ENCODE measurements around the gene NPAS3.

Gene NPAS3

GRCh38 chr14:33259764-33260163 is 321.1 kb downstream of the NPAS3 start:
- TF ChIP-seq, protein P1, sequence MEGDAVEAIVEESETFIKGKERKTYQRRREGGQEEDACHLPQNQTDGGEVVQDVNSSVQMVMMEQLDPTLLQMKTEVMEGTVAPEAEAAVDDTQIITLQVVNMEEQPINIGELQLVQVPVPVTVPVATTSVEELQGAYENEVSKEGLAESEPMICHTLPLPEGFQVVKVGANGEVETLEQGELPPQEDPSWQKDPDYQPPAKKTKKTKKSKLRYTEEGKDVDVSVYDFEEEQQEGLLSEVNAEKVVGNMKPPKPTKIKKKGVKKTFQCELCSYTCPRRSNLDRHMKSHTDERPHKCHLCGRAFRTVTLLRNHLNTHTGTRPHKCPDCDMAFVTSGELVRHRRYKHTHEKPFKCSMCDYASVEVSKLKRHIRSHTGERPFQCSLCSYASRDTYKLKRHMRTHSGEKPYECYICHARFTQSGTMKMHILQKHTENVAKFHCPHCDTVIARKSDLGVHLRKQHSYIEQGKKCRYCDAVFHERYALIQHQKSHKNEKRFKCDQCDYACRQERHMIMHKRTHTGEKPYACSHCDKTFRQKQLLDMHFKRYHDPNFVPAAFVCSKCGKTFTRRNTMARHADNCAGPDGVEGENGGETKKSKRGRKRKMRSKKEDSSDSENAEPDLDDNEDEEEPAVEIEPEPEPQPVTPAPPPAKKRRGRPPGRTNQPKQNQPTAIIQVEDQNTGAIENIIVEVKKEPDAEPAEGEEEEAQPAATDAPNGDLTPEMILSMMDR (conservative IDR thresholded peaks at IDR 0.05; ENCODE audit: low read depth, low read length), result no peak
- H3K27me3 ChIP-seq (ENCODE audit: insufficient read depth, low read depth), result no peaks in the 10 kb centered on the region
- H3K27ac ChIP-seq, result no peak overlapping the region
- no peak overlapping the region for H3K9ac ChIP-seq
- no peaks in the 10 kb centered on the region for H3K79me2 ChIP-seq (ENCODE audit: insufficient read depth, low read depth)
- H3K4me1 ChIP-seq (ENCODE audit: low read depth, poor library complexity, severe bottlenecking), result no peaks in the 10 kb centered on the region
- no peak overlapping the region for H3K4me3 ChIP-seq (IDR thresholded peaks at IDR 0.05; ENCODE audit: insufficient read depth, low read depth, low read length)
- H3K4me2 ChIP-seq, result no peak overlapping the region
- no peaks in the 10 kb centered on the region for H4K20me1 ChIP-seq (ENCODE audit: insufficient read depth)
- H2AFZ ChIP-seq (ENCODE audit: low read depth), result no peak overlapping the region
- no peaks in the 10 kb centered on the region for H3K36me3 ChIP-seq (ENCODE audit: insufficient read depth)

- Histone ChIP-seq H3K27ac (no peak overlapping the region), H3K4me3 (IDR thresholded peaks at IDR 0.05; ENCODE audit: insufficient read depth, low read depth, low read length) (no peak overlapping the region), H3K4me2 (no peak overlapping the region), H4K20me1 (ENCODE audit: insufficient read depth) (no peaks in the 10 kb centered on the region), H3K79me2 (ENCODE audit: insufficient read depth, low read depth) (no peaks in the 10 kb centered on the region), H3K4me1 (ENCODE audit: low read depth, poor library complexity, severe bottlenecking) (no peaks in the 10 kb centered on the region), H3K36me3 (ENCODE audit: insufficient read depth) (no peaks in the 10 kb centered on the region), H2AFZ (ENCODE audit: low read depth) (no peak overlapping the region), H3K27me3 (ENCODE audit: insufficient read depth, low read depth) (no peaks in the 10 kb centered on the region), H3K9ac (no peak overlapping the region)
- TF ChIP-seq, protein P1 (conservative IDR thresholded peaks at IDR 0.05; ENCODE audit: low read depth, low read length), result no peak
Measured at GRCh38 chr14:33271216-33271615, 332.5 kb downstream of the NPAS3 start.

GRCh38 chr14:33271891-33272290 is 333.2 kb downstream of the NPAS3 start:
- no peaks in the 10 kb centered on the region for H3K79me2 ChIP-seq (ENCODE audit: insufficient read depth, low read depth)
- H3K27ac ChIP-seq, result no peak overlapping the region
- no peak overlapping the region for H2AFZ ChIP-seq (ENCODE audit: low read depth)
- H4K20me1 ChIP-seq (ENCODE audit: insufficient read depth), result no peaks in the 10 kb centered on the region
- H3K9ac ChIP-seq, result no peak overlapping the region
- H3K4me2 ChIP-seq, result no peak overlapping the region
- H3K36me3 ChIP-seq (ENCODE audit: insufficient read depth), result no peaks in the 10 kb centered on the region
- no peaks in the 10 kb centered on the region for H3K27me3 ChIP-seq (ENCODE audit: insufficient read depth, low read depth)
- H3K4me1 ChIP-seq (ENCODE audit: low read depth, poor library complexity, severe bottlenecking), result no peaks in the 10 kb centered on the region
- no peak overlapping the region for H3K4me3 ChIP-seq (IDR thresholded peaks at IDR 0.05; ENCODE audit: insufficient read depth, low read depth, low read length)
- TF ChIP-seq, protein P1 (conservative IDR thresholded peaks at IDR 0.05; ENCODE audit: low read depth, low read length), result no peak

GRCh38 chr14:33273978-33274377 is 335.3 kb downstream of the NPAS3 start:
- no peaks in the 10 kb centered on the region for H3K27me3 ChIP-seq (ENCODE audit: insufficient read depth, low read depth)
- H3K4me1 ChIP-seq (ENCODE audit: low read depth, poor library complexity, severe bottlenecking), result no peaks in the 10 kb centered on the region
- H3K4me3 ChIP-seq (IDR thresholded peaks at IDR 0.05; ENCODE audit: insufficient read depth, low read depth, low read length), result no peak overlapping the region
- TF ChIP-seq, protein P1 (conservative IDR thresholded peaks at IDR 0.05; ENCODE audit: low read depth, low read length), result no peak
- H4K20me1 ChIP-seq (ENCODE audit: insufficient read depth), result no peaks in the 10 kb centered on the region
- H3K9ac ChIP-seq, result no peak overlapping the region
- no peak overlapping the region for H2AFZ ChIP-seq (ENCODE audit: low read depth)
- no peak overlapping the region for H3K27ac ChIP-seq
- no peak overlapping the region for H3K4me2 ChIP-seq
- no peaks in the 10 kb centered on the region for H3K79me2 ChIP-seq (ENCODE audit: insufficient read depth, low read depth)
- no peaks in the 10 kb centered on the region for H3K36me3 ChIP-seq (ENCODE audit: insufficient read depth)
